Stimulated activated CD4-positive, alpha-beta T cell treated with anti-CD3 and anti-CD28 coated beads, Interleukin-4, amount 100 ng/mL, for 4 hours (primary cell): ENCODE measurements around the gene NOTO.
"Not testable (repeated sequence)": the region's sequence is repeated elsewhere in the genome, so short reads cannot be mapped to it uniquely, and the experiment has no call there.

ENCODE experiments used
- DNase-seq, 2 experiments: peaks; one replicate each; pipeline ENCODE4 v3.0.0-alpha.2; 2020

NOTO gene

GRCh38 chr2:73202156-73203054, at the start of gene NOTO:
Gene NOTO (plus strand): TSS chr2:73202574. CDS start chr2:73202667, 93 bp downstream.
- no peak for DNase-seq

- DNase-seq: peak; percentile 16 to 36
Measured at GRCh38 chr2:73156539-73157124, 45.7 kb upstream of the NOTO start.

- no peak for DNase-seq
Measured at GRCh38 chr2:73162856-73163391, 39.5 kb upstream of the NOTO start.

GRCh38 chr2:73163483-73164367, 38.6 kb upstream of the NOTO start:
- peak; percentile 51 to 56 for DNase-seq

GRCh38 chr2:73165978-73166377, 36.4 kb upstream of the NOTO start:
- DNase-seq: not testable (repeated sequence)

GRCh38 chr2:73166813-73167212, 35.6 kb upstream of the NOTO start:
- DNase-seq: not testable (repeated sequence)

GRCh38 chr2:73168348-73168747, 34.0 kb upstream of the NOTO start:
- DNase-seq: not testable (repeated sequence)

GRCh38 chr2:73170341-73170740, 32.0 kb upstream of the NOTO start:
- not testable (repeated sequence) for DNase-seq

GRCh38 chr2:73172963-73173362, 29.4 kb upstream of the NOTO start:
- peak; percentile 43 to 53 for DNase-seq

- DNase-seq: no peak
Measured at GRCh38 chr2:73173781-73174180, 28.6 kb upstream of the NOTO start.

- no peak for DNase-seq
Measured at GRCh38 chr2:73174244-73174643, 28.1 kb upstream of the NOTO start.

- no peak for DNase-seq
Measured at GRCh38 chr2:73174941-73175662, 27.3 kb upstream of the NOTO start.

- DNase-seq: peak; percentile 61 to 67
Measured at GRCh38 chr2:73175663-73176204, 26.6 kb upstream of the NOTO start.

GRCh38 chr2:73176205-73176880, 26.0 kb upstream of the NOTO start:
- no peak for DNase-seq

GRCh38 chr2:73176881-73177644, 25.3 kb upstream of the NOTO start:
- DNase-seq: peak; percentile 82 to 92

- DNase-seq: no peak
Measured at GRCh38 chr2:73177645-73178255, 24.6 kb upstream of the NOTO start.

GRCh38 chr2:73185965-73186364, 16.4 kb upstream of the NOTO start:
- DNase-seq: no peak

GRCh38 chr2:73187549-73187948, 14.8 kb upstream of the NOTO start:
- DNase-seq: no peak

- DNase-seq: no peak
Measured at GRCh38 chr2:73197579-73197978, 4.8 kb upstream of the NOTO start.

GRCh38 chr2:73200281-73200680, 2.1 kb upstream of the NOTO start:
- not testable (repeated sequence) for DNase-seq
